ENCODE measurements around the gene FAM171A1. TPM values are rescaled to one million over a fixed set of nuclear protein-coding genes. Genes with fewer than 3 reads are reported as not detected.
A peak's percentile ranks its signal among the peaks of the same experiment; 100 is the strongest.

Gene FAM171A1
- total and polyA plus RNA-seq, 2 of the 13 experiments (the other 11 are each of a cell fraction or from before 2014, with no cell fraction given): 21.5 to 34.7 TPM

DNA sequence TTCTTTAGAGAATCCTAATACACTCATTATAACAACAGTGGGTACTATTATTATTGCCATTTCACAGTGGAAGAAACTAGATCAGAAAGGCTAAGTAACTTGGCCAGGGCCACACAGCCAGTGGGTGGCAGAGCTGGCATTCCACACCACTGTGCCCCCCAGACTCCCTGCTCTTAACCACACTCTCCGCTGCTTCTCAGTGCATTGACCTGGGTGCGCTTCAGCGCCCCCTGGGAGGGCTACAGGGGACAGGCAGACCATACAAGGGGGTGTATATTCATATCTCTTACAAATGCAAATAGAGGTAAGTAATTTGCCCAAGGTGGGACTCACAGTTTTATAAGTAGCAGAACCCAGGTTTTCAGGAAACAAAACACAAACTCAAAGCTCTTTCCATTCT, 125.6 kb downstream of the FAM171A1 start (continued):
- TF ChIP-seq, protein P1, sequence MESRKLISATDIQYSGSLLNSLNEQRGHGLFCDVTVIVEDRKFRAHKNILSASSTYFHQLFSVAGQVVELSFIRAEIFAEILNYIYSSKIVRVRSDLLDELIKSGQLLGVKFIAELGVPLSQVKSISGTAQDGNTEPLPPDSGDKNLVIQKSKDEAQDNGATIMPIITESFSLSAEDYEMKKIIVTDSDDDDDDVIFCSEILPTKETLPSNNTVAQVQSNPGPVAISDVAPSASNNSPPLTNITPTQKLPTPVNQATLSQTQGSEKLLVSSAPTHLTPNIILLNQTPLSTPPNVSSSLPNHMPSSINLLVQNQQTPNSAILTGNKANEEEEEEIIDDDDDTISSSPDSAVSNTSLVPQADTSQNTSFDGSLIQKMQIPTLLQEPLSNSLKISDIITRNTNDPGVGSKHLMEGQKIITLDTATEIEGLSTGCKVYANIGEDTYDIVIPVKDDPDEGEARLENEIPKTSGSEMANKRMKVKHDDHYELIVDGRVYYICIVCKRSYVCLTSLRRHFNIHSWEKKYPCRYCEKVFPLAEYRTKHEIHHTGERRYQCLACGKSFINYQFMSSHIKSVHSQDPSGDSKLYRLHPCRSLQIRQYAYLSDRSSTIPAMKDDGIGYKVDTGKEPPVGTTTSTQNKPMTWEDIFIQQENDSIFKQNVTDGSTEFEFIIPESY (CRISPR knock-in tag; IDR thresholded peaks at IDR 0.05): no peak
- no peak for TF ChIP-seq CHD4 (IDR thresholded peaks at IDR 0.05; ENCODE audit: borderline replicate concordance, low read length)
- no peak for TF ChIP-seq MED13 (CRISPR knock-in tag; IDR thresholded peaks at IDR 0.05)
- TF ChIP-seq YY1 (IDR thresholded peaks at IDR 0.05; ENCODE audit: insufficient read depth, insufficient replicate concordance, low read depth, low read length): no peak
- no peak for TF ChIP-seq ZNF615 (CRISPR knock-in tag; IDR thresholded peaks at IDR 0.05; ENCODE audit: borderline replicate concordance)
- TF ChIP-seq, protein P2, sequence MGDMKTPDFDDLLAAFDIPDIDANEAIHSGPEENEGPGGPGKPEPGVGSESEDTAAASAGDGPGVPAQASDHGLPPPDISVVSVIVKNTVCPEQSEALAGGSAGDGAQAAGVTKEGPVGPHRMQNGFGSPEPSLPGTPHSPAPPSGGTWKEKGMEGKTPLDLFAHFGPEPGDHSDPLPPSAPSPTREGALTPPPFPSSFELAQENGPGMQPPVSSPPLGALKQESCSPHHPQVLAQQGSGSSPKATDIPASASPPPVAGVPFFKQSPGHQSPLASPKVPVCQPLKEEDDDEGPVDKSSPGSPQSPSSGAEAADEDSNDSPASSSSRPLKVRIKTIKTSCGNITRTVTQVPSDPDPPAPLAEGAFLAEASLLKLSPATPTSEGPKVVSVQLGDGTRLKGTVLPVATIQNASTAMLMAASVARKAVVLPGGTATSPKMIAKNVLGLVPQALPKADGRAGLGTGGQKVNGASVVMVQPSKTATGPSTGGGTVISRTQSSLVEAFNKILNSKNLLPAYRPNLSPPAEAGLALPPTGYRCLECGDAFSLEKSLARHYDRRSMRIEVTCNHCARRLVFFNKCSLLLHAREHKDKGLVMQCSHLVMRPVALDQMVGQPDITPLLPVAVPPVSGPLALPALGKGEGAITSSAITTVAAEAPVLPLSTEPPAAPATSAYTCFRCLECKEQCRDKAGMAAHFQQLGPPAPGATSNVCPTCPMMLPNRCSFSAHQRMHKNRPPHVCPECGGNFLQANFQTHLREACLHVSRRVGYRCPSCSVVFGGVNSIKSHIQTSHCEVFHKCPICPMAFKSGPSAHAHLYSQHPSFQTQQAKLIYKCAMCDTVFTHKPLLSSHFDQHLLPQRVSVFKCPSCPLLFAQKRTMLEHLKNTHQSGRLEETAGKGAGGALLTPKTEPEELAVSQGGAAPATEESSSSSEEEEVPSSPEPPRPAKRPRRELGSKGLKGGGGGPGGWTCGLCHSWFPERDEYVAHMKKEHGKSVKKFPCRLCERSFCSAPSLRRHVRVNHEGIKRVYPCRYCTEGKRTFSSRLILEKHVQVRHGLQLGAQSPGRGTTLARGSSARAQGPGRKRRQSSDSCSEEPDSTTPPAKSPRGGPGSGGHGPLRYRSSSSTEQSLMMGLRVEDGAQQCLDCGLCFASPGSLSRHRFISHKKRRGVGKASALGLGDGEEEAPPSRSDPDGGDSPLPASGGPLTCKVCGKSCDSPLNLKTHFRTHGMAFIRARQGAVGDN (CRISPR knock-in tag; IDR thresholded peaks at IDR 0.05): no peak
- TF ChIP-seq ZNF260 (CRISPR knock-in tag; IDR thresholded peaks at IDR 0.05; ENCODE audit: borderline replicate concordance, low read depth): no peak
- TF ChIP-seq, protein P3, sequence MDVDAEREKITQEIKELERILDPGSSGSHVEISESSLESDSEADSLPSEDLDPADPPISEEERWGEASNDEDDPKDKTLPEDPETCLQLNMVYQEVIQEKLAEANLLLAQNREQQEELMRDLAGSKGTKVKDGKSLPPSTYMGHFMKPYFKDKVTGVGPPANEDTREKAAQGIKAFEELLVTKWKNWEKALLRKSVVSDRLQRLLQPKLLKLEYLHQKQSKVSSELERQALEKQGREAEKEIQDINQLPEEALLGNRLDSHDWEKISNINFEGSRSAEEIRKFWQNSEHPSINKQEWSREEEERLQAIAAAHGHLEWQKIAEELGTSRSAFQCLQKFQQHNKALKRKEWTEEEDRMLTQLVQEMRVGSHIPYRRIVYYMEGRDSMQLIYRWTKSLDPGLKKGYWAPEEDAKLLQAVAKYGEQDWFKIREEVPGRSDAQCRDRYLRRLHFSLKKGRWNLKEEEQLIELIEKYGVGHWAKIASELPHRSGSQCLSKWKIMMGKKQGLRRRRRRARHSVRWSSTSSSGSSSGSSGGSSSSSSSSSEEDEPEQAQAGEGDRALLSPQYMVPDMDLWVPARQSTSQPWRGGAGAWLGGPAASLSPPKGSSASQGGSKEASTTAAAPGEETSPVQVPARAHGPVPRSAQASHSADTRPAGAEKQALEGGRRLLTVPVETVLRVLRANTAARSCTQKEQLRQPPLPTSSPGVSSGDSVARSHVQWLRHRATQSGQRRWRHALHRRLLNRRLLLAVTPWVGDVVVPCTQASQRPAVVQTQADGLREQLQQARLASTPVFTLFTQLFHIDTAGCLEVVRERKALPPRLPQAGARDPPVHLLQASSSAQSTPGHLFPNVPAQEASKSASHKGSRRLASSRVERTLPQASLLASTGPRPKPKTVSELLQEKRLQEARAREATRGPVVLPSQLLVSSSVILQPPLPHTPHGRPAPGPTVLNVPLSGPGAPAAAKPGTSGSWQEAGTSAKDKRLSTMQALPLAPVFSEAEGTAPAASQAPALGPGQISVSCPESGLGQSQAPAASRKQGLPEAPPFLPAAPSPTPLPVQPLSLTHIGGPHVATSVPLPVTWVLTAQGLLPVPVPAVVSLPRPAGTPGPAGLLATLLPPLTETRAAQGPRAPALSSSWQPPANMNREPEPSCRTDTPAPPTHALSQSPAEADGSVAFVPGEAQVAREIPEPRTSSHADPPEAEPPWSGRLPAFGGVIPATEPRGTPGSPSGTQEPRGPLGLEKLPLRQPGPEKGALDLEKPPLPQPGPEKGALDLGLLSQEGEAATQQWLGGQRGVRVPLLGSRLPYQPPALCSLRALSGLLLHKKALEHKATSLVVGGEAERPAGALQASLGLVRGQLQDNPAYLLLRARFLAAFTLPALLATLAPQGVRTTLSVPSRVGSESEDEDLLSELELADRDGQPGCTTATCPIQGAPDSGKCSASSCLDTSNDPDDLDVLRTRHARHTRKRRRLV (CRISPR knock-in tag; IDR thresholded peaks at IDR 0.05): no peak
- no peak for TF ChIP-seq FOXJ3 (CRISPR knock-in tag; IDR thresholded peaks at IDR 0.05; ENCODE audit: borderline replicate concordance)
- TF ChIP-seq RFXANK (CRISPR knock-in tag; IDR thresholded peaks at IDR 0.05): no peak
- peak; percentile 39; the same call in 1 of the 2 replicates for TF ChIP-seq SMC3 (IDR thresholded peaks at IDR 0.05; ENCODE audit: low read length)
- TF ChIP-seq JDP2 (CRISPR knock-in tag; IDR thresholded peaks at IDR 0.05; ENCODE audit: borderline replicate concordance): no peak
- TF ChIP-seq ZKSCAN1 (IDR thresholded peaks at IDR 0.05; ENCODE audit: low read length): no peak
- no peak for TF ChIP-seq NFIB (CRISPR knock-in tag; IDR thresholded peaks at IDR 0.05; ENCODE audit: borderline replicate concordance)
- no peak for TF ChIP-seq SP5 (CRISPR knock-in tag; IDR thresholded peaks at IDR 0.05; ENCODE audit: borderline replicate concordance, low read depth)
- no peak for TF ChIP-seq SKI (IDR thresholded peaks at IDR 0.05; ENCODE audit: partially characterized antibody)
- no peak for TF ChIP-seq SRF (IDR thresholded peaks at IDR 0.05; ENCODE audit: low read depth, low read length)
- TF ChIP-seq SIN3A (IDR thresholded peaks at IDR 0.05; ENCODE audit: borderline replicate concordance, low read depth, low read length): no peak
- TF ChIP-seq ZNF652 (CRISPR knock-in tag; IDR thresholded peaks at IDR 0.05; ENCODE audit: borderline replicate concordance, low read depth): 0 out of 2 replicates have a peak, but pooled peaks have one; percentile 26
- no peak for TF ChIP-seq PAF1 (CRISPR knock-in tag; IDR thresholded peaks at IDR 0.05)
- no peak for TF ChIP-seq GFI1 (CRISPR knock-in tag; IDR thresholded peaks at IDR 0.05; ENCODE audit: borderline replicate concordance)
